UCSD-AML1 (cell line): ENCODE data around the gene OSMR.

Source experiments
- DNase-seq: peaks from one replicate; lab custom pipeline; 2025; ENCODE audit not compliant: unreplicated experiment; lab: John Stamatoyannopoulos, UW

The OSMR gene

DNA sequence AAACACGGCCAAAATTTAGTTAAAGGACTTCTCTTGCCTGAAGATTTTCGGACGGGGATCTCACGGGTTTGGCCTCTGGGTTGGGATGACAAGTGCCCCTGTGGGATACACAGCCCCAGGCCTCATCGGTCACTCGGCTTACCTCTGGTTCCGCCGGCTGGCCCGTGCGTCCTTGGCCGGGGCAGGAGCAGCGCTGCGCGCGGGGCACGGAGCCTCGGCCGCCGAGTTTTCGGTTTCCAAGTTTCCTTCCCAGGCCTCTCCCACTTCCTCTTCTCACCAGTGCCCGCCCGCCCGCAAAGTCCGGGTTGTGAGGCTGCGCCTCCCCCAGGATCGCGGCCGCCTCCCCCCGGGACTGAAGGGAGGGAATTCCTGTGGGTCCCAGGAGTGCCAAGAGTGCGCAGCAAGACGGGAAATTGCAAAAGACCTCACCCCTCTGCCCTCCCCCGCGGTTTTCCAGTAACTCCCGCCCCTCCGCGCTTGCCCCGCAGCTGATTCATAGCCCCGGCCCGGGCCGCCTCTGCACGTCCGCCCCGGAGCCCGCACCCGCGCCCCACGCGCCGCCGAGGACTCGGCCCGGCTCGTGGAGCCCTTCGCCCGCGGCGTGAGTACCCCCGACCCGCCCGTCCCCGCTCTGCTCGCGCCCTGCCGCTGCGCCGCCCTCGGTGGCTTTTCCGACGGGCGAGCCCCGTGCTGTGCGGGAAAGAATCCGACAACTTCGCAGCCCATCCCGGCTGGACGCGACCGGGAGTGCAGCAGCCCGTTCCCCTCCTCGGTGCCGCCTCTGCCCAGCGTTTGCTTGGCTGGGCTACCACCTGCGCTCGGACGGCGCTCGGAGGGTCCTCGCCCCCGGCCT lies at the start of gene OSMR:
TSS of gene OSMR (plus strand) at position 487 of the 853 bp plus-strand sequence. CDS start 23,033 bp downstream, outside the sequence.
- DNase-seq: peak; percentile 49

DNA sequence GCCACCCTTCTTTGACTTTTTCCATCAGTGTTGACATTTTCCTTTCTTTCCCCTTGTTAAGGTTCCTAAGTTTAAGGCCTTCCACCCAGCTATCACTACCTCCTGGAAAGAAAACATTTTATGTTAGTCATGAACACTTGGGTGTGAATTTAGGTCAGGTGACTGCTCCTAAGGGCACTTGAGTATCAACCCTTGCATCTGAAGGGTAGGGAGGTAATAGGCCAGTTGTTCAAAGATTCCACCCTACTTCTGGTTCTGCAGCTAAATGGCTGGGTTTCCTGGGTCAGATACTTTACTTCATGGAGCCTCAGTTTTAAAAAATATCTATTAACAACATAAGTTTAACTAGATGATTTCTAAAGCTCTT lies 49.1 kb upstream of the OSMR start:
- DNase-seq: no peak

DNA sequence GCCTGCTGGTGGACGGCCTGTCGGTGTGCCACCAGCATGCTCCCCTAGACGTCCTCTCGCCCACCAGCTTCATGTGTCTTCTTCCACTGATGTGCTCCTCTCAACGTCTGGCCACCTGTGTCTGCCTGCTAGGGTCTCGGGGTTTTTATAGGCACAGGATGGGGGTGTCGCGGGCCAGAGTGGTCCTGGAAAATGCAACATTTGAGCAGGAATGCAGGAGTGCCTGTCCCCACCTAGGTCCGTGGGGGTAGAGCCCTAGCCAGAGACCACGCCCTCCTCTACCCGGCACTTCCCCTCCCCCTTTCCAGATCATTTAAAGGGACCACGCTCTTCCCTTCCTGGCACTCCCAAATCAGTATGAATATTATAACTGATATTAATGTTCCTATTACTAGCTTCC lies 48.0 kb upstream of the OSMR start:
- no peak for DNase-seq

DNA sequence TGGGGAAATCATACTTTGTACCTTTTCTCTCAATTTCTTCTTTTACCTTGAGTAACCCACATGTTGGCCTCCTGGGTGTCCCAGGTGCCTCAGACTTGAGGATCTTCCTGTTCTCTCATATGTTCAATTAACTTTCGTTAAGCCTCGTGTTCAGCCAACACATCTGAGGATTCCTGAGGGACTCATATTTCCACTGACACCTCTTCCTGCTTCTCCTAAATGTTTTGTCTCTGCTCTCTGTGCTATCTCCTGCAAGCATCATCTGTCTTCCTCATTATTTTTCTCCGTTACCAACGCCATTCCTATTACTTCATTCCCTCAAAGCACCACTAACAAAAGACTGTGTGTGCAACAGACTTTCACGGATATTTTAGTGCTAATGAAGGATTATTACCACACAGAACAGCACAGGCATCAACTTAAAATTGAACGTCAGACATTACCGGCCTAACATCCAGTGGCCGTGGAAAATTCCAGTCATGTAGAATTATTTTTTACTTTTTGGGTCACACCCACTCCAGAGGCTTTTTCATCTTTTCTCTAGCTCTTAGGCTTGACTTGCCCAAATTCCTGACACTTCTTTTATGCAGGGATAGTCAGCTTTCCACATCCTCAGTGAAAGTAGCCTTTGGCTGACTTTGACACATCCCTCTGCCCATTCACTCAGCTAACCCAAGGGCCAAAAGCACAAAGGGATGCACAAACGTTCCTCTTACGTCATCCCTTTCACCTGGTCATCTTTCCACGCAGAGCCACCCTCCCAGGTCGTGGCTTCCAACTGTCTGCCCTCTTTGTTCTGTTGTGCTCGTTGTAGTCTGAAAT lies 46.0 kb upstream of the OSMR start:
- no peak for DNase-seq

DNA sequence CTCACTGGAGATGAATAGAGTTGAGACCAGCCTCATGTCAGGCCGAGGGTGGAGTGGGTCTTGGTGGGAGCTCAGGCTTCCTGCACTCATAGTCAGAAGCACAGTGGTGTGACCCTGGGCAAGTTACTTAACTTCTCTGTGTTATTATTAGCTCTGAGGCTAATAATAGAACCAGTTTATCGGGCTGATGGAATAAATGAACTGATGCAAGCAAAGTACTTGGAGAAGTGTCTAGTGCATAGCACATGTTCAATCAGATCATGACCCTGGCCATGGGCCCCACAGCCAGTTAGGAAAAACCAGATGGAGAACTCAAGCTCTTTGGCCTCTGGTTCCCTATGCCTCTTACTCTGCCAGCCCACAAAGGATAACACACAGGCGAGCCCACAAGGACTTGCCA lies 45.3 kb upstream of the OSMR start:
- no peak for DNase-seq

DNA sequence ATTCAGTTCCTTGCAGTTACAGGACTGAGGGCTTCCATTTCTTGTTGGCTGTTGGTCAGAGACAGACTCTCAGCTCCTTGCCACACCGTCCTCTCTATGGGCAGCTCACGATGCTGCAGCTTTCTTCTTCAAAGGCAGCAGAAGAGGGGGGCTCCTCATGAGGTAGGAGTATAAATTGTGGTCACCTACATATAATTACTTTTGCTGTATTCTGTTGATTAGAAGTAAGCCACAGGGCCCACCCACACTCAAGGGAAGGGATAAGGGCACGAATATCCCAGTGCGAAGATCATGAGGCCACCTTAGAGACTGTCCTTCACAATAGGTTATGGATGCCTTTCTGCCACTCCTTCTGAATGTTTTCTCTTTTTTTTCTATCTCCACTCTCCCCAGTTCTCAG lies 43.7 kb upstream of the OSMR start:
- DNase-seq: no peak

DNA sequence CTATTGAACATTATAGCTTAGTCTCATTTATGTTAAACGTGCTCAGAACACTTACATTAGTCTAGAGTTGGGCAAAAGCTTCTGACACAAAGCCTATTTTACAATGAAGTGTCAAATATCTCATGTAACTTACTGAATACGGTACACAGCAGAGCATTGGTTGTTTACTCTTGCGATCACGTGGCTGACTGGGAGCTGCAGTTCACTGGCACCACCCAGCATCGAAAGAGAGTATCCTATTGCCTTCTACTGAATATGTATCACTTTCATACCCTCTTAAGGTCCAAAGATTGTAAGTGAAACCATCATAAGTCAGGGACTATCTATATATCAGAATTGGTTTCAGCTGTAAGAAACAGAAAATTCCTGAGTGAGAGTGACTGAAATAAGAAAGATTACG lies 42.6 kb upstream of the OSMR start:
- no peak for DNase-seq

DNA sequence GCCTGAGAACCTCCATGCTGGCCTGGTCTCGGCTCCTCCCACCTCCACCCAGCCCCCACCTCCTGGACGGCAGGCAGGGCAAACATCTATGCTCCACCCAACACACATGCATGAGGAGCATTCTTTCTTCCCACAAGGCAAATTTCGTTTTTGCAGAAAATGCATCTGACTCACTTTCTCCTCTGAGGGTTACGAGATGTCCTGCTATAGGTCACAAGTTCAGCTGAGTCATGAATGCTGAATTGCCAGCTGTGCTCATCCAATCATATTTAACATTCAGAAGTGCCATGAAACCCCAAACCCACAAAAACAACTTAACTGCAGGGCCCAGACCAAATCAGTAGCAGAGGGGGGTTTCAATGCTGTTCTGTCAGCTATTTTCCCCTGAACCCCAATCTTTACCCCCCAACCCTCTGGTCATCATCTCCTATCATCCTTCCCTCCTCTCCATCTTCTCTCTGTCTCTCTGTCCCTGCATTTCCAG lies 39.0 kb upstream of the OSMR start:
- DNase-seq: no peak

DNA sequence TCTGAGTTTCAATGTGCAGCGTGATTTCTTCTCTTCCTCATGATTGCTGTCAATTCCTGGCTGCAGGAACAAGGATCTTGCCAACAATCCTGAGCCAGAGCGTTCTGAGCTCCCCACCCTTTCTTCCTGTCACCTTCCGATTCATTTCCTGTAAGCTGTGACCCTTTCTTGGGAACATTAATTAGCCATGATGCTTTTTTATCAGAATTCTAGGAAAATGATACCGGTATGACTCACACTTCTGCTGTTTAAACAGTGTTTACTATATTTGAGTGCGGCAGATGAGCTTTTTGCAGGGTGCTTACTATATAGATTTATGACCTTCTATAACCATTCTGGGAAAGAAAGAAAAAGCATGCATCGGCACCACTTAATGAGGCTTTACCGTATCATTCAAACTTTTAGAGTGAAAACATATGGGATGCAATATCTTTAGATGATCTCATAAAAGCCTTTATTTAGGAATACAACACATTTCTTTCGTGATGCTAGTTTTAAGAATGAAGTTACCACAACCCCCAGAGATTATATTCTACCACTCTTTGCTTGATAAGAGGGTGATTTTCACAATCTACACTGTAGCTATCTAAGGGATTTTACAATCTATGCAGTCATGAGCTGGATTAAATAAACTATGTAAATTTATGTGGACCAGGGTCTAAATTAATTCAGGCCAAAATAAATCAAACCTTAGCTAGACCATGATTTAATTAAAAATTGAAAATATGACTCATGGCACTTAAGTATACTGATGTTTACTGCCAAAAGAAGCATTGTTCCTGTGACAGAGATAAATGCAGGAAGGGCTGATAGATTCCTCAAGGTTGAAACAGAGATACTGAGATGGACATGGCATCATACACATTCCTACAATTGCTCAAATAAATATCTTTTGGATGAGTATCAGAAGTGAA lies 38.0 kb upstream of the OSMR start:
- DNase-seq: no peak

DNA sequence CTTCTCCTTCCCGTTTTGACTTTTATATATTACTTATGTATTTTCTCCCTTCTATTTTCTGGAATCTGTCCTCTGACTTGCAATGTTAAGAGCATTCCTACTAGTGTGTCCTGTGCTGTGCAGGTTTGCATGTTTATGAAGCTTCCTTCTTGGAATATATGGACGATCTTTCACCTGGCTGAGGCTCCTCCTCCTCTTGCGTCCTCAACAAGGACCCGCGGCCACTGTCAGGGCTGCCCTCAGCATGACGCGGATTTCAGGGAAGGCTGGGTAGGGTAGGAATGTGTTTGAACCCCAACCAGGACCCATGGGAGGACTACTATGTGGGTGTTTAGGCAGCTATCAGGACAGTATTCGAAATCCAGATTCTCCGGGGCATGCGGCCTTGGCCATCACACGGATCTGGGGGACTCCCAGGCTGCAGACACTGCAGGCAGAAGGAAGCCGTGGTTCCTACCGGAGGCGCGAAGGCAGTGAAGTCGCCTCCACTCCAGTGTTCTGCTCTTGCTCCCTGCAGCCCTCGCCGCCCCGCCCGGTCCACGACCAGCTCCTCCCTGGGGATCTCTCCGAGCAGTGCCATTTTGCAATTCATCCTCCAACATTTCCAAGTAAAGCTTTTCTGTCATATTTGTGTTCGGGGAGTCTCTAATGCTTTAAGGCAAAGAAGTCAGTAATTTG lies 37.0 kb upstream of the OSMR start:
- no peak for DNase-seq

DNA sequence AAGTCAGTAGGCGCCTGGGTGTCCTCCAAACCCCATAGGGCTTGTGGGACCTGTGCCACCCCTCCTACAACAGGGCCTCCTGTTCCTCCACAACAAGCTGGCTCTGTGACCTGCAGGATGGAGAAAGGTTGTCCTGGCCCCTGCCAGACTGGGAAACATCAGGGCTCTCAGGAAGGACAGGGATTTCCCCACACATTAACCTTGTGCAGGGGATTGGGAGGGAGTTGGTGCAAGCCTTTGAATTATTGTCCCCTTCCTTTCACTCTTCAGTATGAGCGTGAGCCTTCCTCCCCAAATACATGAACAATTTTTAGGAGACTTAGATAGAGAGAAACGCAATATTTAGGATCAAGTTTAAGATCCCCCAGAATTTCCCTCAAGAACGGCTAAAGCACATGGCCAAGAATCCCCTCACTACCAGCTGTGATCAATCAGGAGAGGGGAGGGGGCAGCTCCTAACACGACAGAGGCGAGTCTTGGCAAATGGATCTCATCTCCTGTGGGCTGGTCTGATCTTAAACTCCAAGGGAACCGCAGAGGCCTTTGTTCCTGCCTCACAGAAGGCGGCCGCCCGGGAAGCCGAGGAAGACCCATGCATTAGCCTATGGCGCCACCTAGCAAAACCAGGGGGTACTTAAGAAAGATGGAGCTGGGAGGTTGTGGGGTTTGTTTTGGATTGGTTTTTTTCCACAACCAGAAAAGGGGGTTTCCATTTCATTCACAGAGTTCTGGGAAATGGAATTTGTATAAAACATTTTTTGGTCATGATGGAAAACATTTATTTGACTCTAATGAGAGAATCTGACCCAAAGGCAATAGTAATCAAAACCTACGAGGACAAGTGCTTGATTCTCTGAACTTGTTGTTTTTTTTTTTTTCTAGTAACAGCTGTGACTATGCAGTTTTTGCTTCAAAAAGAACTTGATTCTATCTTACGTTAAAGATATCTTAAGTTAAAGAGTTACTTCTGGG lies 36.1 kb upstream of the OSMR start:
- DNase-seq: peak; percentile 70

DNA sequence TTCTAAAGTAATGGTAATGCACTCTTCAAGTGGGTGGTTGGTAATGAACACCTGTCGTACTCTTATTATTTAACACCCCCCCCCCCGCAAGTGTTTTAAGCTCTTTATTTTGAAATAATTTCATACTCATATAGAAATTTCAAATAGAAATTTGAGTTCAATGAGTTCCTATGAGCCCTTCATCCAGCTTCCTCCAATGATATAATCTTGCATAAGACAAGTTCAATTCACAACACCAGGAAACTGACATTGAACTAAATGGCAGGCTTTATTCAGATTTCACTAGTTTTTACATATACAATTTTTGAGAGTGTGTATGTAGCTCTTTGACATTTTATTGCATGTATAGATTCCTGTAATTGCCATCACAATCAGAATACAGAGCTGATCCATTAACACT lies 30.9 kb upstream of the OSMR start:
- no peak for DNase-seq

DNA sequence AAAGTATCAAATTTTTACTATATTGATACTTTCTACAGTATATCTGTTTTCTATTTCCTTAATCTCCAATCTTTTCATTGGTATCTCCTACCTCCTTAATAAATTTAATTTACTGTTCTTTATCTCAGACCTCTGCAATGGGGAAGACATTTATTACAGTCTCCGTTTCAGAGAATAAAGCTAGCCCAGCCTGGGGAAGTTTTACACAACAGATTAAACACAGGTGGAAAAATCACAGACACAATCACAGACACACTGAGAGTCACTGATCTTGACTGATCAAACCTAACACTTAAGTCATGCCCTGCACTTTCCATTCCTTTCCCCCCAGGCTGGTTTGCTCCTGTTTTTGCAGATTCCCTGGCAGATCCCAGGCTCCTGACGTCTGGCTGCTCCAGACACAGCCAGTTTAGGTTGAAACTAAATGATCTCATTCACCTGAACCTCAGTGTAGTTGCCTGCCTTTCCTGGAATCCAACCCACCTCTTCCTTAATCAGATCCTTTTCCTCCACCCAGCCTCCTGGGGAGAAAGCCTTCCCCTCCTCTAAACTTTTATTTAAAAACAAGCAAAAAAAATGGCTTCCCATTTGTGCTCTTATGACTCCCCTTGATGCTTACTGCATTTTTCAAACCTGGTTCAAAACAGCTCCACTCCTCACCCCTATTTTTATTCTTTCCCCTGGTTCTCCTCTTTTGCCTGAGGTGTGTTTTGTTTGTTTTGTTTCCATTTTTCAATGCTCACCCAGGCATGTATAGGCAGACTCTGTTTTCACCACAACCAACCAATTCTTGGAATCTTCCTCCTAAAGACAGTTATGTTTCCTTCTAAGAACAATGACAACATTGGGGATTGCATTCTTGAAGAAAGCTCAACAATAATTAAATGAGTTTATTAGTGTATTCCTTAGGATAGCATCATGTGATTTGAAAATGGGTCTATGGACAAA lies 29.5 kb upstream of the OSMR start:
- no peak for DNase-seq

DNA sequence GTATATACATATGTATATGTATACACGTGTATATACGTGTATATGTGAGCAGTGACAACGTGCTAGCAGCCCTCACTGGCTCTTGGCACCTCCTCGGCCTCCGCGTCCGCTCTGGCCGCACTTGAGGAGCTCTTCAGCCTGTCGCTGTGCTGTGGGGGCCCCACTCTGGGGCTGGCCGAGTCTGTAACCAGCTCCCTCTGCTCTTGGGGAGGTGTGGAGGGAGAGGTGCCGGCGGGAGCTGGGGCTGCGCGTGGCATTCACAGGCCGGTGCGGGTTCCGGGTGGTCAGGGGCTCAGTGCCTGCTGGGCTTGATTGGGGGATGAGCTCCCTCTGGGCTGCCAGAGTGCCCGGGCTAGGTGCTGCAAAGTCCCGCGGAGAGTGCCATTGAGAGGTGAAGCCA lies 24.1 kb upstream of the OSMR start:
- DNase-seq: no peak

DNA sequence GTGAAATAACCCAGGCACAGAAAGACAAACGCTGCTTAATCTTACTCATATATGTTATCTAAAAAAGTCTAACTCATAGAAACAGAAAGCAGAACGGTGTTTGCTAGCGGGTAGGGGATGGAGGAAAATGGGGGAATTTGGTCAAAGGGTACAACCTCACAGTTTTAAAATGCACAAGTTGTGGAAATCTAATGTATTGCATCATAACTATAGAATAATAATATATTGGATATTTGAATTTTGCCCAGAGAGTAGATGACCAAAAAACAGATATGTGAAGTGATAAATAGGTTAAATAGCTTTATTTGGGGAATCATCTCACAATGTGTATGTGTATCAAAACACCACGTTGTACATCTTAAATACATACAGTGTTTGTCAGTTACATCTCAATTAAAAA lies 22.3 kb upstream of the OSMR start:
- no peak for DNase-seq

DNA sequence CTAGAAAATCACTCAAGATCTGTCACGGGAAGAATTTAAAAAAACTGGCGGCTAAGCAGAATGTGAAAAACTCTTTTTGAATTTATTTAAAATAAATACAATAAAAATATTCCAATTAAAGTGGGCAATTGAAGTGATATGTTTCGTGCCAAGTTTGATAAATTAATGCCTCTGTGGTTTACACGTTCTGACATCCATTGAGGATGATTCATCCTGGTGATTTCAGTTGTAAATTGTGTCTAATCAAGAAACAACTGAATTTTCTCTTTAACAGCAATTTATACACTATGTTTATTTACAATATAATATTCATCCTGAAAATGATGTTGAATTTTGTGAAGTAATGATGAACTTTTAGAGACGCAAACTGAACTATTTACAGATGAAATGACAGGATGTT lies 21.0 kb upstream of the OSMR start:
- no peak for DNase-seq

DNA sequence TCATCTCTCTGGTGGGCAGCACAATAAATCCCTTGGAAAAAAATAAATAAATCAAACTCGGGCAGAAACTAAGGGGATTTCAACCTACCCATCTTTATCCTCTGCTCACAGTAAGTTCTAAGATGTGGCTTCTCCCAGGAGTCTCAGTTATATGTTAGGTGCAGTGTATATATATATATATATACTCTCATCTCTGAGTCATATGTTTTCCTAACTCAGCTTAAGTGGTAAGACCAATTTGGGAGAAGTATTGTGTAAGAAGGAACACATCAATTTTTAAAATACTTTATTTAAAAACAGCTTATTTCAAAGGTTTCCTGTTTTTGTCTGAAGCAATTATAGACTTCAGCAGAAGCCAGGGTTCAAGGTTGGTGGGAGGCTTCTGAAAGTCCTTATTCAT lies 20.3 kb upstream of the OSMR start:
- no peak for DNase-seq

DNA sequence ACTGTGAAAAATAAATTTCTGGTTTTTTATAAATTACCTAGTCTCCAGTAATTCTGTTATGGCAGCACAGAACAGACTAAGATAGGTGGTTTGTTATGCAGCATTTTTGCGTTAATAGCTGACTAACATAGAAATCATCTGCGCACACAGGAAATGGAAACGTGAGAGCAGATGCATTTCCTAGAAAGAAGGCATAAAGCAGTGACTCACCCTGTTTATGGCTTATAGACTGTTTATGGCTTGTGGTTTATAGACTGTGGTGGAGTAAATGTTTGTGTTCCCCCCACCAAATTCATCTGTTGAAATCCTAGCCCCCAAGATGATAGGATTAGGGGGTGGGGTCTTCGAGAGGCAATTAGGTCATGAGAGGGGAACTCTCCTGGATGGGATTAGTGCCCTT lies 18.3 kb upstream of the OSMR start:
- no peak for DNase-seq
